Measurements from ENCODE around the gene NCBP1. TPM values are rescaled to one million over a fixed set of nuclear protein-coding genes. Genes with fewer than 3 reads are reported as not detected.

The NCBP1 gene
- polyA plus RNA-seq, 1 of the 3 experiments (the other 2 are of a cell fraction) = 11.3 TPM

- POLR2A ChIA-PET = no interaction called here
- H3K36me3 ChIP-seq (replicated peaks in 1 of 2; ENCODE audit: control insufficient read depth in 1 of 2, insufficient read depth in 2 of 2, low read length in 1 of 2) = no peaks in the 10 kb centered on the region
- peaks cover 7 to 11% of the 10 kb centered on the region in 2 experiments; a peak in 2 of 4 replicates for H3K4me1 ChIP-seq (ENCODE audit: control insufficient read depth in 1 of 2, insufficient read depth in 2 of 2, low read depth in 1 of 2, low read length in 1 of 2)
- H3K4me2 ChIP-seq = peak overlapping the region; percentile 66
- peak overlapping the region; percentile 82 for H2AFZ ChIP-seq (ENCODE audit: low read depth)
- H3K27me3 ChIP-seq (ENCODE audit: insufficient read depth) = no peaks in the 10 kb centered on the region
- H3F3A ChIP-seq (replicated peaks; ENCODE audit: insufficient read depth) = peaks cover 18% of the 10 kb centered on the region
- no peaks in the 10 kb centered on the region for H3K9me2 ChIP-seq
- no peaks in the 10 kb centered on the region for H3K9me3 ChIP-seq
- H4K20me1 ChIP-seq (ENCODE audit: insufficient read depth) = no peaks in the 10 kb centered on the region
- peak overlapping the region in 1 of 2 experiments; percentile 40; a peak in 1 of 4 replicates for H3K4me3 ChIP-seq (ENCODE audit: low read depth in 2 of 2, low read length in 1 of 2)
- H3K79me2 ChIP-seq (ENCODE audit: insufficient read depth) = no peaks in the 10 kb centered on the region
- 41% methylated on average over 11 of the region's 11 CpGs for WGBS (ENCODE audit: low lambda C conversion rate)
- DNase-seq = peak; percentile 20
- H3K27ac ChIP-seq (ENCODE audit: low read depth in 2 of 2, low read length in 1 of 2) = peak overlapping the region; percentile 73 to 83
- CTCF ChIA-PET = interaction anchor here (0.7 to 3.2 kb wide), 2 partner anchors 17 to 198 kb away, joined by 3 to 19 read pairs; no protein-coding TSS in a partner anchor
- peak overlapping the region; percentile 30; the same call in 1 of the 2 replicates for H3K9ac ChIP-seq
- TF ChIP-seq TAF1 (IDR thresholded peaks at IDR 0.05; ENCODE audit: borderline replicate concordance, low read depth, low read length) = no peak
- TF ChIP-seq, protein P1, sequence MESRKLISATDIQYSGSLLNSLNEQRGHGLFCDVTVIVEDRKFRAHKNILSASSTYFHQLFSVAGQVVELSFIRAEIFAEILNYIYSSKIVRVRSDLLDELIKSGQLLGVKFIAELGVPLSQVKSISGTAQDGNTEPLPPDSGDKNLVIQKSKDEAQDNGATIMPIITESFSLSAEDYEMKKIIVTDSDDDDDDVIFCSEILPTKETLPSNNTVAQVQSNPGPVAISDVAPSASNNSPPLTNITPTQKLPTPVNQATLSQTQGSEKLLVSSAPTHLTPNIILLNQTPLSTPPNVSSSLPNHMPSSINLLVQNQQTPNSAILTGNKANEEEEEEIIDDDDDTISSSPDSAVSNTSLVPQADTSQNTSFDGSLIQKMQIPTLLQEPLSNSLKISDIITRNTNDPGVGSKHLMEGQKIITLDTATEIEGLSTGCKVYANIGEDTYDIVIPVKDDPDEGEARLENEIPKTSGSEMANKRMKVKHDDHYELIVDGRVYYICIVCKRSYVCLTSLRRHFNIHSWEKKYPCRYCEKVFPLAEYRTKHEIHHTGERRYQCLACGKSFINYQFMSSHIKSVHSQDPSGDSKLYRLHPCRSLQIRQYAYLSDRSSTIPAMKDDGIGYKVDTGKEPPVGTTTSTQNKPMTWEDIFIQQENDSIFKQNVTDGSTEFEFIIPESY (IDR thresholded peaks at IDR 0.05; ENCODE audit: borderline replicate concordance, low read depth) = no peak
- no peak for TF ChIP-seq GABPA (IDR thresholded peaks at IDR 0.05; ENCODE audit: low read depth)
- no peak for TF ChIP-seq CHD2 (IDR thresholded peaks at IDR 0.05; ENCODE audit: low read length, partially characterized antibody)
- no peak for TF ChIP-seq RCOR1 (IDR thresholded peaks at IDR 0.05; ENCODE audit: low read length)
- no peak for TF ChIP-seq USF2 (IDR thresholded peaks at IDR 0.05; ENCODE audit: borderline replicate concordance, low read depth, low read length)
- TF ChIP-seq FOXJ3 (CRISPR knock-in tag; IDR thresholded peaks at IDR 0.05) = no peak
- TF ChIP-seq MAX (IDR thresholded peaks at IDR 0.05; ENCODE audit: low read depth) = peak; percentile 43; the same call in 1 of the 2 replicates
- TF ChIP-seq SIN3A (IDR thresholded peaks at IDR 0.05; ENCODE audit: borderline replicate concordance, low read depth, low read length) = no peak
- TF ChIP-seq MXI1 (IDR thresholded peaks at IDR 0.05; ENCODE audit: low read depth, low read length) = 0 out of 2 replicates have a peak, but pooled peaks have one; percentile 33
- TF ChIP-seq RXRA (IDR thresholded peaks at IDR 0.05; ENCODE audit: borderline replicate concordance, low read depth) = peak; percentile 9; the same call in 1 of the 2 replicates
- TF ChIP-seq RAD21 (IDR thresholded peaks at IDR 0.05; ENCODE audit: low read length) = no peak
- TF ChIP-seq POLR2AphosphoS5 (IDR thresholded peaks at IDR 0.05; ENCODE audit: low read depth, low read length) = no peak
- TF ChIP-seq FOXM1 (IDR thresholded peaks at IDR 0.05; ENCODE audit: low read depth) = no peak
- TF ChIP-seq REST (IDR thresholded peaks at IDR 0.05; ENCODE audit: low read depth, low read length) = no peak
- TF ChIP-seq GATA2 (CRISPR knock-in tag; IDR thresholded peaks at IDR 0.05) = no peak
- TF ChIP-seq PBX3 (IDR thresholded peaks at IDR 0.05) = peak; percentile 58
- TF ChIP-seq YY1 (IDR thresholded peaks at IDR 0.05; ENCODE audit: low read depth) = no peak
- no peak for TF ChIP-seq EZH2phosphoT487 (IDR thresholded peaks at IDR 0.05; ENCODE audit: borderline replicate concordance, low read depth)
- no peak for TF ChIP-seq TEAD4 (IDR thresholded peaks at IDR 0.05; ENCODE audit: borderline replicate concordance, insufficient read depth)
- no peak for TF ChIP-seq MEF2A (IDR thresholded peaks at IDR 0.05; ENCODE audit: borderline replicate concordance, low read depth)
- no peak for TF ChIP-seq ELF1 (IDR thresholded peaks at IDR 0.05)
- TF ChIP-seq FOSL2 (IDR thresholded peaks at IDR 0.05; ENCODE audit: borderline replicate concordance, low read depth) = peak; percentile 68
- 0 out of 4 replicates have a peak, but pooled peaks of 1 of the 2 experiments have one; percentile 29 for TF ChIP-seq EP300 (IDR thresholded peaks at IDR 0.05; ENCODE audit: borderline replicate concordance in 1 of 2, low read depth in 1 of 2, low read length in 1 of 2)
- TF ChIP-seq SMC3 (IDR thresholded peaks at IDR 0.05; ENCODE audit: low read depth, low read length) = no peak
Observed at GRCh38 chr9:97703437-97704344, 70.1 kb downstream of the NCBP1 start.

All from SK-N-SH (cell line).